HG03095 (cell line): ENCODE data around the gene PTTG1IP2.

Experiments
- ATAC-seq: cut with Tn5 transposase; IDR thresholded peaks from one replicate; pipeline ENCODE4 v1.9.1; 2021; ENCODE audit warnings: moderate library complexity; ENCODE audit not compliant: unreplicated experiment

Gene PTTG1IP2

DNA sequence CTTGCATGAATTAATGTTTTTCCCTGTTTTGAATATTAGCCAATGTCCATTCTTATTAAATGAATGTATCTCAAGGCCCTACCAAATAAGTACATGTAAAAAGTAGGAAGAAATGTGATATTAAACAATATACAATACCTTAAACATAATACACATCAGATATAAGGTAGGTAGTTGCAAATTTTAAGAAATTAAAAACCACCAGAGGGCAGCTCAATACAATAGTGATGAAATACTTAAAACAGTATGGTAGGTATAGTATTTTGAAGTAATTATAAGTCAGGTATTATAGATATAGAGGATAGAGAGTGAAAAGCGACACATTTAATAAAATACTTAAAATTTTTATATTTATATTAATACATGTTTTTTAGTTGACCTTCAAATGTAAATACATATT is 83.1 kb downstream of the PTTG1IP2 start:
- no peak for ATAC-seq

- ATAC-seq = no peak
Observed at GRCh38 chr7:90560730-90561129, 91.3 kb downstream of the PTTG1IP2 start.
